Occipital lobe (tissue), 2 donors: ENCODE measurements around the gene ITPR2. TPM values are rescaled to one million over a fixed set of nuclear protein-coding genes. Genes with fewer than 3 reads are reported as not detected.
"Not testable (repeated sequence)": the region's sequence is repeated elsewhere in the genome, so short reads cannot be mapped to it uniquely, and the experiment has no call there.

Experiments
- DNase-seq: peaks from one replicate; lab custom pipeline; 2025; lab: John Stamatoyannopoulos, UW
- total RNA-seq: library from RNA; depleted of rRNA; stranded (reverse); fragments of >200 nt; gene quantifications from one replicate; pipeline ENCODE4 v1.2.3, GENCODE V29; 2014

Gene ITPR2
- total RNA-seq, 1 donor from 2014 or later: 31.0 TPM

- DNase-seq: no peak
Observed at GRCh38 chr12:26465419-26466097, 367.4 kb downstream of the ITPR2 start.

GRCh38 chr12:26461776-26462175 is 371.2 kb downstream of the ITPR2 start:
- no peak for DNase-seq

GRCh38 chr12:26460361-26460760 is 372.6 kb downstream of the ITPR2 start:
- DNase-seq: no peak

- no peak for DNase-seq
Observed at GRCh38 chr12:26455936-26456574, 376.9 kb downstream of the ITPR2 start.

- DNase-seq: no peak
Observed at GRCh38 chr12:26453246-26453645, 379.7 kb downstream of the ITPR2 start.

GRCh38 chr12:26452511-26452910 is 380.5 kb downstream of the ITPR2 start:
- DNase-seq: no peak

GRCh38 chr12:26451763-26452162 is 381.2 kb downstream of the ITPR2 start:
- no peak for DNase-seq

GRCh38 chr12:26445909-26446308 is 387.1 kb downstream of the ITPR2 start:
- no peak for DNase-seq

- no peak for DNase-seq
Observed at GRCh38 chr12:26443309-26443708, 389.7 kb downstream of the ITPR2 start.

- no peak for DNase-seq
Observed at GRCh38 chr12:26441434-26441833, 391.6 kb downstream of the ITPR2 start.

GRCh38 chr12:26435069-26435404 is 398.0 kb downstream of the ITPR2 start:
- no peak for DNase-seq

- no peak for DNase-seq
Observed at GRCh38 chr12:26434299-26435068, 398.5 kb downstream of the ITPR2 start.

GRCh38 chr12:26433701-26434100 is 399.3 kb downstream of the ITPR2 start:
- DNase-seq: not testable (repeated sequence)

GRCh38 chr12:26431211-26431610 is 401.8 kb downstream of the ITPR2 start:
- no peak for DNase-seq

GRCh38 chr12:26430596-26430995 is 402.4 kb downstream of the ITPR2 start:
- not testable (repeated sequence) for DNase-seq

GRCh38 chr12:26429070-26429691 is 403.8 kb downstream of the ITPR2 start:
- DNase-seq: no peak

- DNase-seq: no peak
Observed at GRCh38 chr12:26428420-26428819, 404.6 kb downstream of the ITPR2 start.

- DNase-seq: no peak
Observed at GRCh38 chr12:26426652-26427051, 406.3 kb downstream of the ITPR2 start.

GRCh38 chr12:26425587-26426260 is 407.3 kb downstream of the ITPR2 start:
- no peak for DNase-seq

- DNase-seq: no peak
Observed at GRCh38 chr12:26422839-26423398, 410.1 kb downstream of the ITPR2 start.

GRCh38 chr12:26416550-26416949 is 416.4 kb downstream of the ITPR2 start:
- no peak for DNase-seq
